Thoracic aorta (tissue), 2 donors: Measurements from ENCODE around the gene SYT13. TPM values are rescaled to one million over a fixed set of nuclear protein-coding genes. Genes with fewer than 3 reads are reported as not detected.

Experiments used
- ATAC-seq: fragments of 150-250 bp; one replicate; pipeline ENCODE4 v1.8.0; 2017; ENCODE audit warnings: low read depth; ENCODE audit not compliant: insufficient number of reproducible peaks, low FRiP score
- DNase-seq: peaks from one replicate; pipeline ENCODE4 v3.0.0-alpha.2; 2020; ENCODE audit warnings: low spot score
- H3K27ac ChIP-seq, 2 donors: fragments of 200-600 bp; sonication (generic); 1 replicate in 1 of 2; 2 replicates in 1 of 2; pipeline ENCODE4 v1.5.1; 2016; ENCODE audit warnings: mild to moderate bottlenecking in 2 of 2, moderate library complexity in 2 of 2
- H3K27me3 ChIP-seq: fragments of 200-600 bp; sonication (generic); replicated peaks from 2 replicates; pipeline ENCODE4 v1.6.0; 2016; ENCODE audit warnings: mild to moderate bottlenecking; ENCODE audit not compliant: insufficient read depth
- H3K36me3 ChIP-seq: fragments of 200-600 bp; sonication (generic); one replicate; pipeline ENCODE4 v1.5.1; 2016
- H3K4me1 ChIP-seq, 2 donors: fragments of 200-600 bp; sonication (generic); 1 replicate in 1 of 2; 2 replicates in 1 of 2; pipeline versions ENCODE4 v1.5.1 to v1.6.0; 2016; ENCODE audit warnings: low read depth in 2 of 2, mild to moderate bottlenecking in 1 of 2; ENCODE audit not compliant: control insufficient read depth in 1 of 2
- H3K4me3 ChIP-seq: fragments of 200-600 bp; sonication (generic); 2 replicates; pipeline ENCODE4 v1.5.1; 2016; ENCODE audit warnings: mild to moderate bottlenecking
- H3K9me3 ChIP-seq: fragments of 200-600 bp; sonication (generic); 2 replicates; pipeline ENCODE4 v1.5.1; 2016
- total RNA-seq, 2 donors: library from RNA; depleted of rRNA; stranded (reverse); fragments of >200 nt; gene quantifications; one replicate each; pipeline versions ENCODE4 v1.1.0 to v1.2.3, GENCODE V29; 2016
- TF ChIP-seq, protein P1 (sequence below): fragments of 200-600 bp; sonication (generic); IDR thresholded peaks from one replicate; pipeline ENCODE4 v1.5.1; 2019; ENCODE audit warnings: antibody characterized with exemption

SYT13 gene
- total RNA-seq, 2 donors from 2014 or later, result not detected

DNA sequence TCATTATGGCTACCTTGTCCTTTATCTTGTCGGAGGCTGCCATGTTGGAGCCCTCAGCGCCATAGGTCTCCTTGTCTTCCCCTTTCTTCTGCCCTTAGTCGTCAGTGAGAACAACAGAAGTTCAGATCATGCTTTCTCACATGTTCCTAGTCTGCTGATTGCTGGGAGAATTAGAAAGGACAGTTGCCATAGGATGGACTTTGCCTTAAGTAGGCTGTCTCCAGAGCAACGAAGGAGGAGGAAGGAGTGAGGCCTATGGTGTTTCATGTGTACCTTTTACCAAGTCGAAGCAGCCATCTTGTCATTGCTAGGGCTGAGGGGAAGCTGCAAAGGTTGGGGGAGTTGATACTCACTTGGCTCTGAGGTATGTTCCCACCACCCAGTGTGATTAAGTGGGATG lies 62.6 kb downstream of the SYT13 start:
- Histone ChIP-seq H3K36me3 (peaks cover 44% of the 10 kb centered on the region), H3K4me3 (no peak overlapping the region), H3K27ac (no peak overlapping the region), H3K9me3 (no peaks in the 10 kb centered on the region), H3K27me3 (no peaks in the 10 kb centered on the region), H3K4me1 (no peaks in the 10 kb centered on the region)
- TF ChIP-seq, protein P1, sequence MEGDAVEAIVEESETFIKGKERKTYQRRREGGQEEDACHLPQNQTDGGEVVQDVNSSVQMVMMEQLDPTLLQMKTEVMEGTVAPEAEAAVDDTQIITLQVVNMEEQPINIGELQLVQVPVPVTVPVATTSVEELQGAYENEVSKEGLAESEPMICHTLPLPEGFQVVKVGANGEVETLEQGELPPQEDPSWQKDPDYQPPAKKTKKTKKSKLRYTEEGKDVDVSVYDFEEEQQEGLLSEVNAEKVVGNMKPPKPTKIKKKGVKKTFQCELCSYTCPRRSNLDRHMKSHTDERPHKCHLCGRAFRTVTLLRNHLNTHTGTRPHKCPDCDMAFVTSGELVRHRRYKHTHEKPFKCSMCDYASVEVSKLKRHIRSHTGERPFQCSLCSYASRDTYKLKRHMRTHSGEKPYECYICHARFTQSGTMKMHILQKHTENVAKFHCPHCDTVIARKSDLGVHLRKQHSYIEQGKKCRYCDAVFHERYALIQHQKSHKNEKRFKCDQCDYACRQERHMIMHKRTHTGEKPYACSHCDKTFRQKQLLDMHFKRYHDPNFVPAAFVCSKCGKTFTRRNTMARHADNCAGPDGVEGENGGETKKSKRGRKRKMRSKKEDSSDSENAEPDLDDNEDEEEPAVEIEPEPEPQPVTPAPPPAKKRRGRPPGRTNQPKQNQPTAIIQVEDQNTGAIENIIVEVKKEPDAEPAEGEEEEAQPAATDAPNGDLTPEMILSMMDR, result no peak
- ATAC-seq (no peak), DNase-seq (no peak)

DNA sequence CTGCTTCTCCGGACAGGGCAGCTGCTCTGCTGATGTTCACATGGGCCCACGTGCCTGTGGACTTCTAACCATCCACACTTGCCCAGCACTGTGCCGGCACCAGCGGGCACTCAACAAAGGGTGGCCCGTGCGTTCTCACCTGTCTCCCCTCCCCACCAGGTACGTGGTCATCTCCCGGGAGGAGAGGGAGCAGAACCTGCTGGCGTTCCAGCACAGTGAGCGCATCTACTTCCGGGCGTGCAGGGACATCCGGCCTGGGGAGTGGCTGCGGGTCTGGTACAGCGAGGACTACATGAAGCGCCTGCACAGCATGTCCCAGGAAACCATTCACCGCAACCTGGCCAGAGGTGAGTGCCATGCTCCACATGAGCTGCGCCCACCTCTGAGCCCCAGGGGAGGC lies 66.7 kb downstream of the SYT13 start:
- H3K4me3 ChIP-seq, result no peak overlapping the region
- no peaks in the 10 kb centered on the region for H3K27me3 ChIP-seq
- peaks cover 12% of the 10 kb centered on the region for H3K36me3 ChIP-seq
- TF ChIP-seq, protein P1, result no peak
- ATAC-seq, result no peak
- H3K9me3 ChIP-seq, result no peaks in the 10 kb centered on the region
- no peak for DNase-seq
- H3K4me1 ChIP-seq, result peaks cover 9 to 29% of the 10 kb centered on the region in 2 donors
- no peak overlapping the region for H3K27ac ChIP-seq

DNA sequence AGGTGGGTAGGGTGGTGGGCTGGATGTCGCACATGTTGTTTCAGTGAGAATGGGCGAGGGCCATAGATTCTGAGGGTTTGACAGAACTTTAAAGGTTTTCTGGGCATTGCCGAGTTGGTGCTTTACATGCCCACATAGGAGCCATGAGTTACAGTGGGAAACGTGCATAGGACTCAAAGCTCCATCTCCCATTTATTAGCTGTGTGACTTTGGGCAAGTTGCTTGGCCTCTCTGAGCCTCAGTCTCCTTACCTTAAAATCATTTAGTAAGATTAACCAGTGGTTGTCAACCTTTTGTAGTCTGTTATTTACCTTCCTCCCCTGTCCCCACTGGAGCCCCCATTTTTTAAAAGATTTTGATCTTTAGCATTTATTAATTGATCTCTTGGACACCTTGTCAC lies 67.4 kb downstream of the SYT13 start:
- Histone ChIP-seq H3K4me3 (no peak overlapping the region), H3K27me3 (no peaks in the 10 kb centered on the region), H3K36me3 (peaks cover 7% of the 10 kb centered on the region), H3K4me1 (peaks cover 9 to 29% of the 10 kb centered on the region in 2 donors), H3K27ac (no peak overlapping the region), H3K9me3 (no peaks in the 10 kb centered on the region)
- TF ChIP-seq, protein P1, result no peak
- DNase-seq (no peak), ATAC-seq (no peak)

DNA sequence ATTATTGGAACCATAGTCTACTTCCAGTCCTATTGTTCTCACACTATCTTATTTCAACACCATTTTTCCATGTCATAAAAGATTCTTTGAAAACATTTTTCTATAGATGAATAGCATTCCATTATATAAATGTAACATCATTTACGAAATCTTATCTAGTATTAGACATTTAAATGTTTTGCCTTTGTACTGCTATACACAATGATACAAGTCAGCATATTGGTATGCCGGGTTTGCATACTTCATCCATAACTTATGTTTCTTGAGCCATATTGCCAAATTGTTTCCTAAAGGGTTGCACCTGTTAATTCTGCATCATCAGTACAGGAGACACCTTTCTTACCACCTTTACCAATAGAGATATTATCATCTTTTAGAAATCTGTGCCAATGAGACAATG lies 68.2 kb downstream of the SYT13 start:
- no peak overlapping the region for H3K4me3 ChIP-seq
- TF ChIP-seq, protein P1, result no peak
- H3K27me3 ChIP-seq, result no peaks in the 10 kb centered on the region
- H3K9me3 ChIP-seq, result no peaks in the 10 kb centered on the region
- no peak for DNase-seq
- no peak overlapping the region for H3K27ac ChIP-seq
- peaks cover 9 to 29% of the 10 kb centered on the region in 2 donors for H3K4me1 ChIP-seq
- no peak for ATAC-seq
- H3K36me3 ChIP-seq, result peaks cover 12% of the 10 kb centered on the region

DNA sequence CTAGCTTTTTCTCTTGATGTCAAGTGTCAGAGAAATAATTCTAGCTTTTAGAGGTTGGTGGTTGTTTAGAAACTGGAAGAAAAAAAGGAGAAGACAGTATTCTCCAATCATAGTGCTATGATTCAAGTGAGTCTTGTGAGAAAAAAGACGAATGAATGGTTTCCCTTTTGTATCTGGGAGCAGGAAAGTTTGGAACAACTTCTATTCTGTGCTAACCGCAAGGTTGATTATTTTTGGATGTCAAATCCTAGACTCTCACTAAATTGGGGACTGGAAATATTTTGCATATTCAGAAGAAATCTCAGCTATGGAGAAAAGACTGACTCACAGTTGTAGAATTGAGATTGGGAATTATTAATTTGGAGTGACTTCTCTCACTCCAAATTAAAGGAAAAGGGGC lies 69.2 kb downstream of the SYT13 start:
- Histone ChIP-seq H3K4me3 (no peak overlapping the region), H3K36me3 (peaks cover 18% of the 10 kb centered on the region), H3K27ac (peak overlapping the region; percentile 15 to 54), H3K27me3 (no peaks in the 10 kb centered on the region), H3K4me1 (peaks cover 9 to 29% of the 10 kb centered on the region in 2 donors), H3K9me3 (no peaks in the 10 kb centered on the region)
- no peak for ATAC-seq
- TF ChIP-seq, protein P1, result no peak
- no peak for DNase-seq
